Measurements from ENCODE around the gene CALB2.

The CALB2 gene

GRCh38 chr16:71360378-71360777 lies 1.9 kb downstream of the CALB2 start:
- Histone ChIP-seq H3K4me3 (ENCODE audit: low read length in 2 of 2) (no peak overlapping the region), H3K36me3 (replicated peaks in 1 of 2; ENCODE audit: control insufficient read depth in 2 of 2, insufficient read depth in 2 of 2, low read length in 2 of 2) (no peaks in the 10 kb centered on the region), H3K9ac (ENCODE audit: low read depth, low read length, poor library complexity) (no peak overlapping the region), H3K4me2 (ENCODE audit: insufficient read depth, low read length, poor library complexity, severe bottlenecking) (no peak overlapping the region), H3K27ac (replicated peaks; ENCODE audit: low read length) (no peak overlapping the region), H2AFZ (ENCODE audit: low read length) (no peak overlapping the region), H3K79me1 (ENCODE audit: low read depth, low read length) (no peaks in the 10 kb centered on the region), H3K14ac (ENCODE audit: low read length) (no peak overlapping the region), H4K91ac (ENCODE audit: low read depth, low read length, poor library complexity) (no peak overlapping the region), H3K4ac (ENCODE audit: low read length) (no peak overlapping the region), H3K4me1 (ENCODE audit: control insufficient read depth in 2 of 2, insufficient read depth in 1 of 2, low read depth in 1 of 2, low read length in 2 of 2) (peaks cover 3 to 5% of the 10 kb centered on the region in 2 donors), H2BK120ac (ENCODE audit: low read depth, low read length) (no peak overlapping the region), H3K27me3 (ENCODE audit: control insufficient read depth in 3 of 3, insufficient read depth in 3 of 3, low read depth in 1 of 3, low read length in 3 of 3) (peaks cover 0 to 73% (median 13%) of the 10 kb centered on the region in 3 experiments), H2BK15ac (ENCODE audit: low read length) (no peak overlapping the region), H2BK5ac (ENCODE audit: low read length) (no peak overlapping the region), H3K18ac (ENCODE audit: low read length) (no peak overlapping the region), H2BK12ac (ENCODE audit: low read length) (no peak overlapping the region), H2AK5ac (ENCODE audit: low read depth, low read length) (no peak overlapping the region), H3K23ac (ENCODE audit: low read depth, low read length, poor library complexity) (no peak overlapping the region), H3K9me3 (replicated peaks in 1 of 2; ENCODE audit: control insufficient read depth in 2 of 2, insufficient read depth in 1 of 2, low read depth in 1 of 2, low read length in 2 of 2) (no peaks in the 10 kb centered on the region), H4K8ac (ENCODE audit: low read depth, low read length) (no peak overlapping the region)
- no peak for DNase-seq (ENCODE audit: low spot score)
- no CpG with 5 or more reads among the region's 2 CpGs for WGBS, 2 donors (ENCODE audit: extremely low coverage in 2 of 2, insufficient read length in 2 of 2, insufficient replicate concordance in 1 of 2)

- no peaks in the 10 kb centered on the region for H3K36me3 ChIP-seq (replicated peaks in 1 of 2; ENCODE audit: control insufficient read depth in 2 of 2, insufficient read depth in 2 of 2, low read length in 2 of 2)
- no peak overlapping the region for H3K27ac ChIP-seq (replicated peaks; ENCODE audit: low read length)
- H2AK5ac ChIP-seq (ENCODE audit: low read depth, low read length), result no peak overlapping the region
- H2BK5ac ChIP-seq (ENCODE audit: low read length), result no peak overlapping the region
- no peak overlapping the region for H4K91ac ChIP-seq (ENCODE audit: low read depth, low read length, poor library complexity)
- no peak overlapping the region for H3K14ac ChIP-seq (ENCODE audit: low read length)
- no peak overlapping the region for H2AFZ ChIP-seq (ENCODE audit: low read length)
- H2BK12ac ChIP-seq (ENCODE audit: low read length), result no peak overlapping the region
- no peaks in the 10 kb centered on the region for H3K79me1 ChIP-seq (ENCODE audit: low read depth, low read length)
- DNase-seq (ENCODE audit: low spot score), result no peak
- no peak overlapping the region for H3K4me3 ChIP-seq (ENCODE audit: low read length in 2 of 2)
- no peak overlapping the region for H4K8ac ChIP-seq (ENCODE audit: low read depth, low read length)
- no peak overlapping the region for H2BK15ac ChIP-seq (ENCODE audit: low read length)
- H2BK120ac ChIP-seq (ENCODE audit: low read depth, low read length), result no peak overlapping the region
- no peak overlapping the region for H3K18ac ChIP-seq (ENCODE audit: low read length)
- WGBS, 2 donors (ENCODE audit: extremely low coverage in 2 of 2, insufficient read length in 2 of 2, insufficient replicate concordance in 1 of 2), result no CpG with 5 or more reads among the region's 9 CpGs
- H3K23ac ChIP-seq (ENCODE audit: low read depth, low read length, poor library complexity), result no peak overlapping the region
- H3K27me3 ChIP-seq (ENCODE audit: control insufficient read depth in 3 of 3, insufficient read depth in 3 of 3, low read depth in 1 of 3, low read length in 3 of 3), result peaks cover 0 to 62% (median 7%) of the 10 kb centered on the region in 3 experiments
- no peak overlapping the region for H3K9ac ChIP-seq (ENCODE audit: low read depth, low read length, poor library complexity)
- no peaks in the 10 kb centered on the region for H3K4me1 ChIP-seq (ENCODE audit: control insufficient read depth in 2 of 2, insufficient read depth in 1 of 2, low read depth in 1 of 2, low read length in 2 of 2)
- H3K9me3 ChIP-seq (replicated peaks in 1 of 2; ENCODE audit: control insufficient read depth in 2 of 2, insufficient read depth in 1 of 2, low read depth in 1 of 2, low read length in 2 of 2), result no peaks in the 10 kb centered on the region
- H3K4ac ChIP-seq (ENCODE audit: low read length), result no peak overlapping the region
- H3K4me2 ChIP-seq (ENCODE audit: insufficient read depth, low read length, poor library complexity, severe bottlenecking), result no peak overlapping the region
Measured at GRCh38 chr16:71364133-71364681, 5.7 kb downstream of the CALB2 start.

- Histone ChIP-seq H3K27me3 (ENCODE audit: control insufficient read depth in 3 of 3, insufficient read depth in 3 of 3, low read depth in 1 of 3, low read length in 3 of 3) (peaks cover 0 to 58% (median under 1%) of the 10 kb centered on the region in 3 experiments), H3K4me3 (ENCODE audit: low read length in 2 of 2) (no peak overlapping the region), H3K4me1 (ENCODE audit: control insufficient read depth in 2 of 2, insufficient read depth in 1 of 2, low read depth in 1 of 2, low read length in 2 of 2) (no peaks in the 10 kb centered on the region), H3K36me3 (replicated peaks in 1 of 2; ENCODE audit: control insufficient read depth in 2 of 2, insufficient read depth in 2 of 2, low read length in 2 of 2) (no peaks in the 10 kb centered on the region), H2BK5ac (ENCODE audit: low read length) (no peak overlapping the region), H4K91ac (ENCODE audit: low read depth, low read length, poor library complexity) (no peak overlapping the region), H2AFZ (ENCODE audit: low read length) (no peak overlapping the region), H3K9me3 (replicated peaks in 1 of 2; ENCODE audit: control insufficient read depth in 2 of 2, insufficient read depth in 1 of 2, low read depth in 1 of 2, low read length in 2 of 2) (no peaks in the 10 kb centered on the region), H3K9ac (ENCODE audit: low read depth, low read length, poor library complexity) (no peak overlapping the region), H2BK120ac (ENCODE audit: low read depth, low read length) (no peak overlapping the region), H3K27ac (replicated peaks; ENCODE audit: low read length) (no peak overlapping the region), H2BK15ac (ENCODE audit: low read length) (no peak overlapping the region), H3K4ac (ENCODE audit: low read length) (no peak overlapping the region), H3K18ac (ENCODE audit: low read length) (no peak overlapping the region), H3K14ac (ENCODE audit: low read length) (no peak overlapping the region), H3K4me2 (ENCODE audit: insufficient read depth, low read length, poor library complexity, severe bottlenecking) (no peak overlapping the region), H2AK5ac (ENCODE audit: low read depth, low read length) (no peak overlapping the region), H4K8ac (ENCODE audit: low read depth, low read length) (no peak overlapping the region), H2BK12ac (ENCODE audit: low read length) (no peak overlapping the region), H3K23ac (ENCODE audit: low read depth, low read length, poor library complexity) (no peak overlapping the region), H3K79me1 (ENCODE audit: low read depth, low read length) (no peaks in the 10 kb centered on the region)
- WGBS, 2 donors (ENCODE audit: extremely low coverage in 2 of 2, insufficient read length in 2 of 2, insufficient replicate concordance in 1 of 2), result no CpG with 5 or more reads among the region's 10 CpGs
- no peak for DNase-seq (ENCODE audit: low spot score)
Measured at GRCh38 chr16:71365021-71365420, 6.5 kb downstream of the CALB2 start.

- Histone ChIP-seq H3K27me3 (ENCODE audit: control insufficient read depth in 3 of 3, insufficient read depth in 3 of 3, low read depth in 1 of 3, low read length in 3 of 3) (peaks cover 0 to 48% (median 0%) of the 10 kb centered on the region in 3 experiments), H2BK12ac (ENCODE audit: low read length) (no peak overlapping the region), H3K4ac (ENCODE audit: low read length) (no peak overlapping the region), H3K4me3 (ENCODE audit: low read length in 2 of 2) (no peak overlapping the region), H2BK5ac (ENCODE audit: low read length) (no peak overlapping the region), H3K9ac (ENCODE audit: low read depth, low read length, poor library complexity) (no peak overlapping the region), H4K8ac (ENCODE audit: low read depth, low read length) (no peak overlapping the region), H2AFZ (ENCODE audit: low read length) (no peak overlapping the region), H3K79me1 (ENCODE audit: low read depth, low read length) (no peaks in the 10 kb centered on the region), H3K36me3 (replicated peaks in 1 of 2; ENCODE audit: control insufficient read depth in 2 of 2, insufficient read depth in 2 of 2, low read length in 2 of 2) (no peaks in the 10 kb centered on the region), H3K4me2 (ENCODE audit: insufficient read depth, low read length, poor library complexity, severe bottlenecking) (no peak overlapping the region), H3K4me1 (ENCODE audit: control insufficient read depth in 2 of 2, insufficient read depth in 1 of 2, low read depth in 1 of 2, low read length in 2 of 2) (no peaks in the 10 kb centered on the region), H2BK120ac (ENCODE audit: low read depth, low read length) (no peak overlapping the region), H3K9me3 (replicated peaks in 1 of 2; ENCODE audit: control insufficient read depth in 2 of 2, insufficient read depth in 1 of 2, low read depth in 1 of 2, low read length in 2 of 2) (no peaks in the 10 kb centered on the region), H3K27ac (replicated peaks; ENCODE audit: low read length) (no peak overlapping the region), H3K14ac (ENCODE audit: low read length) (no peak overlapping the region), H3K18ac (ENCODE audit: low read length) (no peak overlapping the region), H4K91ac (ENCODE audit: low read depth, low read length, poor library complexity) (no peak overlapping the region), H2AK5ac (ENCODE audit: low read depth, low read length) (no peak overlapping the region), H3K23ac (ENCODE audit: low read depth, low read length, poor library complexity) (no peak overlapping the region), H2BK15ac (ENCODE audit: low read length) (no peak overlapping the region)
- peak; percentile 60 for DNase-seq (ENCODE audit: low spot score)
- WGBS, 2 donors (ENCODE audit: extremely low coverage in 2 of 2, insufficient read length in 2 of 2, insufficient replicate concordance in 1 of 2), result no CpG with 5 or more reads among the region's 12 CpGs
Measured at GRCh38 chr16:71367241-71367976, 8.9 kb downstream of the CALB2 start.
